ENCODE measurements around the gene TMEM131L.
"Not testable (repeated sequence)": the region's sequence is repeated elsewhere in the genome, so short reads cannot be mapped to it uniquely, and the experiment has no call there.

The TMEM131L gene

GRCh38 chr4:153468587-153468986 lies 2.4 kb downstream of the TMEM131L start:
- H3K27me3 ChIP-seq (ENCODE audit: insufficient read depth, low read length) = no peaks in the 10 kb centered on the region
- no peaks in the 10 kb centered on the region for H3K9me3 ChIP-seq (ENCODE audit: low read length)
- peak overlapping the region; percentile 84 for H3K27ac ChIP-seq (ENCODE audit: low read depth, low read length, poor library complexity, severe bottlenecking)
- peak overlapping the region; percentile 73 for H3K9ac ChIP-seq (ENCODE audit: low read length)
- TF ChIP-seq EZH2 (IDR thresholded peaks at IDR 0.05; ENCODE audit: borderline replicate concordance, low read length) (no peak), CTCF (IDR thresholded peaks at IDR 0.05; ENCODE audit: low read length) (no peak)
- H3F3A ChIP-seq (ENCODE audit: insufficient read depth, low read length) = 0 out of 2 replicates have a peak, but pooled peaks cover 5% of the 10 kb centered on the region
- no peaks in the 10 kb centered on the region for H3K9me2 ChIP-seq (ENCODE audit: low read depth, low read length)
- H3K36me3 ChIP-seq (ENCODE audit: insufficient read depth, low read length) = peaks cover 71% of the 10 kb centered on the region
- H4K20me1 ChIP-seq (ENCODE audit: insufficient read depth, low read length) = no peaks in the 10 kb centered on the region
- H3K4me1 ChIP-seq (ENCODE audit: insufficient read depth, low read length, severe bottlenecking) = peaks cover 71% of the 10 kb centered on the region
- H3K79me2 ChIP-seq (ENCODE audit: insufficient read depth, low read length) = peaks cover 63% of the 10 kb centered on the region
- peak overlapping the region; percentile 85 for H3K4me2 ChIP-seq (ENCODE audit: low read length)
- H2AFZ ChIP-seq (ENCODE audit: low read length) = no peak overlapping the region
- peak overlapping the region; percentile 95 for H3K4me3 ChIP-seq (ENCODE audit: low read depth, low read length, poor library complexity, severe bottlenecking)

GRCh38 chr4:153469031-153469430 lies 2.9 kb downstream of the TMEM131L start:
- Histone ChIP-seq H3K9me2 (ENCODE audit: low read depth, low read length) (no peaks in the 10 kb centered on the region), H3K4me1 (ENCODE audit: insufficient read depth, low read length, severe bottlenecking) (peaks cover 71% of the 10 kb centered on the region), H3K79me2 (ENCODE audit: insufficient read depth, low read length) (peaks cover 68% of the 10 kb centered on the region), H3K27me3 (ENCODE audit: insufficient read depth, low read length) (no peaks in the 10 kb centered on the region), H3K4me3 (ENCODE audit: low read depth, low read length, poor library complexity, severe bottlenecking) (peak overlapping the region; percentile 95), H2AFZ (ENCODE audit: low read length) (no peak overlapping the region), H3F3A (ENCODE audit: insufficient read depth, low read length) (0 out of 2 replicates have a peak, but pooled peaks cover under 1% of the 10 kb centered on the region), H3K36me3 (ENCODE audit: insufficient read depth, low read length) (peaks cover 76% of the 10 kb centered on the region), H3K27ac (ENCODE audit: low read depth, low read length, poor library complexity, severe bottlenecking) (peak overlapping the region; percentile 84), H4K20me1 (ENCODE audit: insufficient read depth, low read length) (no peaks in the 10 kb centered on the region), H3K9me3 (ENCODE audit: low read length) (no peaks in the 10 kb centered on the region), H3K9ac (ENCODE audit: low read length) (peak overlapping the region; percentile 73), H3K4me2 (ENCODE audit: low read length) (peak overlapping the region; percentile 85)
- TF ChIP-seq EZH2 (IDR thresholded peaks at IDR 0.05; ENCODE audit: borderline replicate concordance, low read length) = no peak

- peak overlapping the region; percentile 85 for H3K4me2 ChIP-seq (ENCODE audit: low read length)
Measured at GRCh38 chr4:153471071-153471697, 5.0 kb downstream of the TMEM131L start.

GRCh38 chr4:153471698-153472093 lies 5.5 kb downstream of the TMEM131L start:
- Histone ChIP-seq H3K9me3 (ENCODE audit: low read length) (no peaks in the 10 kb centered on the region), H3F3A (ENCODE audit: insufficient read depth, low read length) (no peaks in the 10 kb centered on the region), H3K27ac (ENCODE audit: low read depth, low read length, poor library complexity, severe bottlenecking) (peak overlapping the region; percentile 84), H3K4me2 (ENCODE audit: low read length) (peak overlapping the region; percentile 85), H3K27me3 (ENCODE audit: insufficient read depth, low read length) (no peaks in the 10 kb centered on the region), H3K4me3 (ENCODE audit: low read depth, low read length, poor library complexity, severe bottlenecking) (peak overlapping the region; percentile 95), H3K79me2 (ENCODE audit: insufficient read depth, low read length) (peaks cover 94% of the 10 kb centered on the region), H3K9me2 (ENCODE audit: low read depth, low read length) (no peaks in the 10 kb centered on the region), H3K36me3 (ENCODE audit: insufficient read depth, low read length) (peaks cover 98% of the 10 kb centered on the region), H3K9ac (ENCODE audit: low read length) (peak overlapping the region; percentile 73; the same call in 1 of the 2 replicates), H4K20me1 (ENCODE audit: insufficient read depth, low read length) (no peaks in the 10 kb centered on the region), H3K4me1 (ENCODE audit: insufficient read depth, low read length, severe bottlenecking) (peaks cover 79% of the 10 kb centered on the region), H2AFZ (ENCODE audit: low read length) (no peak overlapping the region)
- TF ChIP-seq EZH2 (IDR thresholded peaks at IDR 0.05; ENCODE audit: borderline replicate concordance, low read length) (no peak), CTCF (IDR thresholded peaks at IDR 0.05; ENCODE audit: low read length) (no peak)

More at GRCh38 chr4:153471071-153471697, 5.0 kb downstream of the TMEM131L start:
- H2AFZ ChIP-seq (ENCODE audit: low read length); H3K9me3 ChIP-seq (ENCODE audit: low read length); H3K27me3 ChIP-seq (ENCODE audit: insufficient read depth, low read length); H3F3A ChIP-seq (ENCODE audit: insufficient read depth, low read length); H4K20me1 ChIP-seq (ENCODE audit: insufficient read depth, low read length); H3K9me2 ChIP-seq (ENCODE audit: low read depth, low read length): not testable (repeated sequence)
- H3K9ac ChIP-seq (ENCODE audit: low read length) = peak overlapping the region; percentile 73; the same call in 1 of the 2 replicates
- peak overlapping the region; percentile 95 for H3K4me3 ChIP-seq (ENCODE audit: low read depth, low read length, poor library complexity, severe bottlenecking)
- peak overlapping the region; percentile 84 for H3K27ac ChIP-seq (ENCODE audit: low read depth, low read length, poor library complexity, severe bottlenecking)
- peaks cover 89% of the 10 kb centered on the region for H3K79me2 ChIP-seq (ENCODE audit: insufficient read depth, low read length)
- H3K4me1 ChIP-seq (ENCODE audit: insufficient read depth, low read length, severe bottlenecking) = peaks cover 74% of the 10 kb centered on the region
- H3K36me3 ChIP-seq (ENCODE audit: insufficient read depth, low read length) = peaks cover 97% of the 10 kb centered on the region

Data from OCI-LY1 (cell line).